ENCODE data around the gene HRH3. TPM values are rescaled to one million over a fixed set of nuclear protein-coding genes. Genes with fewer than 3 reads are reported as not detected.

HRH3 gene
- total RNA-seq, 4 donors from 2014 or later: not detected

- in situ Hi-C loops (cut with MboI; ENCODE audit: low pct_ligation_motif_present in 1 of 4, low pct_unique_long_range_greater_than_20kb in 1 of 4, low sequenced_read_pairs in 3 of 4): no loop called here
- intact Hi-C loops (cut with DNase I; ENCODE audit: low total_unique reads): no loop called here
- WGBS, 2 donors (ENCODE audit: low coverage in 1 of 2): 86 to 87% methylated on average over 7 to 22 of the region's 22 CpGs
- no peaks in the 10 kb centered on the region for H3K9me3 ChIP-seq
- DNase-seq: no peak
- H3K27me3 ChIP-seq: no peaks in the 10 kb centered on the region
- TF ChIP-seq POLR2AphosphoS5 (IDR thresholded peaks at IDR 0.05) (no peak), CTCF (IDR thresholded peaks at IDR 0.05) (no peak)
- H3K36me3 ChIP-seq: peaks cover 0 to 23% (median 10%) of the 10 kb centered on the region in 4 donors
- H3K4me3 ChIP-seq: no peak overlapping the region
- H3K4me1 ChIP-seq: no peaks in the 10 kb centered on the region
- no peak overlapping the region for H3K27ac ChIP-seq
Measured at GRCh38 chr20:62203378-62204030, 16.6 kb downstream of the HRH3 start.

- Histone ChIP-seq H3K4me1 (no peaks in the 10 kb centered on the region), H3K27me3 (no peaks in the 10 kb centered on the region), H3K4me3 (no peak overlapping the region), H3K9me3 (no peaks in the 10 kb centered on the region), H3K27ac (no peak overlapping the region), H3K36me3 (peaks cover 0 to 30% (median 14%) of the 10 kb centered on the region in 4 donors)
- 91 to 93% methylated on average over 11 to 23 of the region's 23 CpGs for WGBS, 2 donors (ENCODE audit: low coverage in 1 of 2)
- intact Hi-C loops (cut with DNase I; ENCODE audit: low total_unique reads): no loop called here
- in situ Hi-C loops (cut with MboI; ENCODE audit: low pct_ligation_motif_present in 1 of 4, low pct_unique_long_range_greater_than_20kb in 1 of 4, low sequenced_read_pairs in 3 of 4): no loop called here
- no peak for DNase-seq
- no peak for TF ChIP-seq POLR2AphosphoS5 (IDR thresholded peaks at IDR 0.05)
- no peak for TF ChIP-seq CTCF (IDR thresholded peaks at IDR 0.05)
- no peak for TF ChIP-seq POLR2A (IDR thresholded peaks at IDR 0.05)
- no peak for TF ChIP-seq EP300 (IDR thresholded peaks at IDR 0.05; ENCODE audit: low read depth)
Measured at GRCh38 chr20:62202676-62203377, 17.3 kb downstream of the HRH3 start.

GRCh38 chr20:62202083-62202395 is 18.0 kb downstream of the HRH3 start:
- in situ Hi-C loops (cut with MboI; ENCODE audit: low pct_ligation_motif_present in 1 of 4, low pct_unique_long_range_greater_than_20kb in 1 of 4, low sequenced_read_pairs in 3 of 4) (no loop called here), intact Hi-C loops (cut with DNase I; ENCODE audit: low total_unique reads) (no loop called here)
- peaks cover 0 to 35% (median 17%) of the 10 kb centered on the region in 4 donors for H3K36me3 ChIP-seq
- H3K4me1 ChIP-seq: no peaks in the 10 kb centered on the region
- no peak overlapping the region for H3K27ac ChIP-seq
- DNase-seq: no peak
- H3K27me3 ChIP-seq: no peaks in the 10 kb centered on the region
- no peaks in the 10 kb centered on the region for H3K9me3 ChIP-seq
- TF ChIP-seq POLR2A (IDR thresholded peaks at IDR 0.05) (no peak), CTCF (IDR thresholded peaks at IDR 0.05) (no peak), EP300 (IDR thresholded peaks at IDR 0.05; ENCODE audit: low read depth) (no peak), POLR2AphosphoS5 (IDR thresholded peaks at IDR 0.05) (no peak)
- H3K4me3 ChIP-seq: no peak overlapping the region
- whole genome bisulfite sequencing, 2 donors (ENCODE audit: low coverage in 1 of 2): 63 to 81% methylated on average over 2 to 5 of the region's 5 CpGs

- Histone ChIP-seq H3K9me3 (no peaks in the 10 kb centered on the region), H3K4me3 (no peak overlapping the region), H3K36me3 (peaks cover 0 to 40% (median 17%) of the 10 kb centered on the region in 4 donors), H3K27ac (no peak overlapping the region), H3K4me1 (no peaks in the 10 kb centered on the region), H3K27me3 (no peaks in the 10 kb centered on the region)
- TF ChIP-seq EP300 (IDR thresholded peaks at IDR 0.05; ENCODE audit: low read depth): no peak
- WGBS, 2 donors (ENCODE audit: low coverage in 1 of 2): 83 to 100% methylated on average over 7 to 22 of the region's 38 CpGs
- in situ Hi-C loops (cut with MboI; ENCODE audit: low pct_ligation_motif_present in 1 of 4, low pct_unique_long_range_greater_than_20kb in 1 of 4, low sequenced_read_pairs in 3 of 4): no loop called here
- no peak for DNase-seq
- intact Hi-C loops (cut with DNase I; ENCODE audit: low total_unique reads): no loop called here
Measured at GRCh38 chr20:62201173-62202082, 18.6 kb downstream of the HRH3 start.

Data from transverse colon (tissue), 4 donors.